ENCODE results near the gene MED15.

MED15 gene

DNA sequence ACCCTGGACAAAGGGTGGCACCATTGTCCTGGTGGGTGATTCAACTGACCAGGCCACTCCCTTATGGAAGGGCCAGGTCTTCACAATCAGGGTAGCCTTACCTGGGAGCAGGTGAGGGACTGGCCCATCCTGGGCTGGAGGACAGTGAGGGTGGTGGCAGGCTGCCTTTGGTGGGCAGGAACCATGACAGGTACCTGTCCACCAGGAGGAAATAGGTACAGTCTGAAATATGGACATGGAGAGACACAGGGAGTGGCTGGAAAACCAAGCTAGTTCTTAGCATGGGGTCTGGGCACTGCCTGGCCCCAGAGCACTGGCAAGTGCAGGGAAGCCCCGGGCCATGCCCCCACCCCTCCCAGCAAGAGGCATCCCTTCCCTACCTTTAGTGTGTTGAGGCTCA is 113.8 kb downstream of the MED15 start:
- Histone ChIP-seq H3K9me3 (replicated peaks; ENCODE audit: low read length) (no peaks in the 10 kb centered on the region), H3K9ac (ENCODE audit: low read depth, low read length) (no peak overlapping the region), H3K27me3 (ENCODE audit: control insufficient read depth, insufficient read depth, low read length) (peaks cover 33% of the 10 kb centered on the region), H3K4me2 (ENCODE audit: low read length) (no peak overlapping the region), H3K36me3 (ENCODE audit: insufficient read depth, low read length) (no peaks in the 10 kb centered on the region), H3K4me1 (ENCODE audit: control insufficient read depth, insufficient read depth, low read length) (no peaks in the 10 kb centered on the region), H3K4me3 (ENCODE audit: low read length) (no peak overlapping the region)

DNA sequence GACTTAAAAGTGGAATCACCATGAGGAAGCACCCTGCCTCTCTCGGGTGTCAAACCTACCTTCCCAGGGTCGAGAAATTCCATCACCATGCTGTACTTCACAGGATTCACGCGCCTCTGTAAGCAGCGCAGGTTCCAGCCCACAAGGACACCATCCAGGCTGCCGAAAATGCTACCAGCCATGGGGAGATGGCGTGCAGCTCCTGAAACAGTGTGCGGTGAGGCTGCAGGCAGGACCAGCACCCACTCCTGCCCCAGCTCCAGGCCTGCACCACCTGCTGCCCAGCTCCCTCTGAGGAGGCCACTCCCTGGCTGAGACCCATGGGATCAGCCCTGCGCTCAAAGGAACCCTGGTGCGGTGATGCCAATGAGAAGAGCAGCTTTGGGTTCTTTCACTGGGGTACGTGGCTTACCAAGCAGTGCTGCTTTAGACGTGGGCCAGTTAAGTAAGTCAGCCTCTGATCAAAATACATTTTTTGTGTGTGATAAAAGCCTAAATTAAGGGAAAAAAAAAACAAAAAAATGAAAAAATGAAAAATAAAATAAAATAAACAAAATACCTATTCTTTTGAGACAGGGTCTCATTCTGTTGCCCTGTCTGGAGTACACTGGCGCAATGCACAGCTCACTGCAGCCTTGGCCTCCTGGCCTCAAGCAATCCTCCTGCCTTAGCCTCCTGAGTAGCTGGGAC is 115.4 kb downstream of the MED15 start:
- no peaks in the 10 kb centered on the region for H3K9me3 ChIP-seq (replicated peaks; ENCODE audit: low read length)
- H3K36me3 ChIP-seq (ENCODE audit: insufficient read depth, low read length), result no peaks in the 10 kb centered on the region
- no peak overlapping the region for H3K4me3 ChIP-seq (ENCODE audit: low read length)
- no peak overlapping the region for H3K9ac ChIP-seq (ENCODE audit: low read depth, low read length)
- H3K27me3 ChIP-seq (ENCODE audit: control insufficient read depth, insufficient read depth, low read length), result peaks cover 40% of the 10 kb centered on the region
- H3K4me2 ChIP-seq (ENCODE audit: low read length), result no peak overlapping the region
- H3K4me1 ChIP-seq (ENCODE audit: control insufficient read depth, insufficient read depth, low read length), result no peaks in the 10 kb centered on the region

DNA sequence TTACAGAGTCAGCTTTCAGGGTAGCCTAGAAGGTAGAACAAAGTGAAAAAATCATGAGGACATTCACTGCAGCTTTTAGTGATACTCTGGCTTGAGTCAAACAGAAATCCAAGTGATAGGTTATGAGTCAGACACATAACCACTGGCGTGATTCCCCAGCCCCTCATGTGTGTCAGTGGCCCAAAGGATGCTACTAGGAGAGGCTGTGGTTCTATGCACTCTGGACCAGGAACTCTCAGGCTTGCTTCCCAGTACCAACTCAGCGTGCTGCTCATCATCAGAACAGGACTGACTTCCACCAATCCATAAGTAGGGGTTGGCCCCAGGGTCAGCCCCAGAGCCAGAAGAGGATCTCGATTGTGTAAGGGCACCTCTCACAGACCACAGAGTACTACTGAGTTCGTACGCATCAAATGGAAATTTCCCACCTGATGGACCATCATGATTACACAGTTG is 116.8 kb downstream of the MED15 start:
- no peak overlapping the region for H3K9ac ChIP-seq (ENCODE audit: low read depth, low read length)
- H3K4me3 ChIP-seq (ENCODE audit: low read length), result no peak overlapping the region
- no peaks in the 10 kb centered on the region for H3K9me3 ChIP-seq (replicated peaks; ENCODE audit: low read length)

DNA sequence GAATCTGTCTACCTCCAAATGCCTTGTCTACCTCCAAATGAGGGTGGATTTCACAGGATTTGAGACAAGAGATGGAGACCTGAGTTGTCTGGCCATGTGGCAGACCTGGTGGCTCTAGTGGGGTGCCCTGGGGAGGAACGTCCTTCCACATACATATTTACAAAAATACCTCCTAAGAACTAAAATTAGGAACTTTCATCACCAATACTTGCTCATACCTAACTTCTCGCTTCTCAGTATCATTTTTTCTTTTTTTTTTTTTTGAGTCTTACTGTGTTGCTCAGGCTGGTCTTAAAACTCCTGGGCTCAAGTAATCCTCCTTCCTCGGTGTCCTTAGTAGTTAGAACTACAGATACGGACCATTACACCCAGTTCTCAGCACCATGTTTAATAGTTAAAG is 117.9 kb downstream of the MED15 start:
- no peak overlapping the region for H3K9ac ChIP-seq (ENCODE audit: low read depth, low read length)
- H3K4me1 ChIP-seq (ENCODE audit: control insufficient read depth, insufficient read depth, low read length), result no peaks in the 10 kb centered on the region
- peaks cover 56% of the 10 kb centered on the region for H3K27me3 ChIP-seq (ENCODE audit: control insufficient read depth, insufficient read depth, low read length)
- no peak overlapping the region for H3K4me3 ChIP-seq (ENCODE audit: low read length)
- H3K9me3 ChIP-seq (replicated peaks; ENCODE audit: low read length), result no peaks in the 10 kb centered on the region
- no peaks in the 10 kb centered on the region for H3K36me3 ChIP-seq (ENCODE audit: insufficient read depth, low read length)
- no peak overlapping the region for H3K4me2 ChIP-seq (ENCODE audit: low read length)

More for the DNA sequence above, 116.8 kb downstream of the MED15 start:
- H3K27me3 ChIP-seq (ENCODE audit: control insufficient read depth, insufficient read depth, low read length), result peaks cover 49% of the 10 kb centered on the region
- H3K36me3 ChIP-seq (ENCODE audit: insufficient read depth, low read length), result no peaks in the 10 kb centered on the region
- H3K4me1 ChIP-seq (ENCODE audit: control insufficient read depth, insufficient read depth, low read length), result no peaks in the 10 kb centered on the region
- no peak overlapping the region for H3K4me2 ChIP-seq (ENCODE audit: low read length)

DNA sequence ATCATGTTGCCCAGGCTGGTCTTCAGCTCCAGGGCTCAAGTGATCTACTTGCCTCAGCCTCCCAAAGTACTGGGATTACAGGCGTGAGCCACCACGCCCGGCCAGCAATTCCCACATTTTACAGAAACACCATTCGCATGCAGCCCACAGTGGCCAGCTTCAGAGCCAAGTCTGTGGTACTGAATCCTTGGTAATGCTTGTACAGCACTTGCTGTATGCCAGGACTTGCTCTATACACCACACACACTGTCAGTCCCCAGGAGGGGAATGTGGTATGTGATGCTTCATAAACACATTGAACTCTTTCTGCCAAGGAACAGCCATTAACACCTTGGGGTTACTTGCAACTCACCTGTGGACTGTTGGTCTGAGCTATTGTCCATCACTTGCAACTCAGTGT is 119.4 kb downstream of the MED15 start:
- H3K9me3 ChIP-seq (replicated peaks; ENCODE audit: low read length), result no peaks in the 10 kb centered on the region
- no peaks in the 10 kb centered on the region for H3K36me3 ChIP-seq (ENCODE audit: insufficient read depth, low read length)
- H3K9ac ChIP-seq (ENCODE audit: low read depth, low read length), result no peak overlapping the region

DNA sequence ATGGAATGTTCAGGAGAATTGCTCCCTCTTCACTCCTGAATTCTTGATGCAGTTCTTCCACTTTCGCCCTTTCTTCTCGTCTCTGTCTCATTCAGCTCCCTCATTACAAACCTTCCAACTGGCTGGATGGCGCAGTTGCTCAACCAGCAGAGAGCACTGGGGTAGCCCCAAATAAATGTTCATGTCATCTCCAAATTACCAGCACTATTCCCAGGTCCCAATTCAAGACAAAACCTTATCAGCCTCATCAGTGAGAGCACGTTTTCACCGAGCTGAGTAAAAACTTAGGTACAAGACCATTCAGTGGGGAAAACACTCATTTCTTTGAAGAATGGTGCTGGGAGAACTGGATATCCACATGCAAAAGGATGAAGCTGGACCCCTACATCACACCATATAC is 120.0 kb downstream of the MED15 start:
- Histone ChIP-seq H3K36me3 (ENCODE audit: insufficient read depth, low read length) (no peaks in the 10 kb centered on the region), H3K4me3 (ENCODE audit: low read length) (no peak overlapping the region), H3K27me3 (ENCODE audit: control insufficient read depth, insufficient read depth, low read length) (peaks cover 59% of the 10 kb centered on the region), H3K9me3 (replicated peaks; ENCODE audit: low read length) (no peaks in the 10 kb centered on the region), H3K9ac (ENCODE audit: low read depth, low read length) (no peak overlapping the region), H3K4me1 (ENCODE audit: control insufficient read depth, insufficient read depth, low read length) (no peaks in the 10 kb centered on the region), H3K4me2 (ENCODE audit: low read length) (no peak overlapping the region)

More for the DNA sequence above, 119.4 kb downstream of the MED15 start:
- Histone ChIP-seq H3K4me3 (ENCODE audit: low read length) (no peak overlapping the region), H3K27me3 (ENCODE audit: control insufficient read depth, insufficient read depth, low read length) (peaks cover 57% of the 10 kb centered on the region), H3K4me2 (ENCODE audit: low read length) (no peak overlapping the region), H3K4me1 (ENCODE audit: control insufficient read depth, insufficient read depth, low read length) (no peaks in the 10 kb centered on the region)

DNA sequence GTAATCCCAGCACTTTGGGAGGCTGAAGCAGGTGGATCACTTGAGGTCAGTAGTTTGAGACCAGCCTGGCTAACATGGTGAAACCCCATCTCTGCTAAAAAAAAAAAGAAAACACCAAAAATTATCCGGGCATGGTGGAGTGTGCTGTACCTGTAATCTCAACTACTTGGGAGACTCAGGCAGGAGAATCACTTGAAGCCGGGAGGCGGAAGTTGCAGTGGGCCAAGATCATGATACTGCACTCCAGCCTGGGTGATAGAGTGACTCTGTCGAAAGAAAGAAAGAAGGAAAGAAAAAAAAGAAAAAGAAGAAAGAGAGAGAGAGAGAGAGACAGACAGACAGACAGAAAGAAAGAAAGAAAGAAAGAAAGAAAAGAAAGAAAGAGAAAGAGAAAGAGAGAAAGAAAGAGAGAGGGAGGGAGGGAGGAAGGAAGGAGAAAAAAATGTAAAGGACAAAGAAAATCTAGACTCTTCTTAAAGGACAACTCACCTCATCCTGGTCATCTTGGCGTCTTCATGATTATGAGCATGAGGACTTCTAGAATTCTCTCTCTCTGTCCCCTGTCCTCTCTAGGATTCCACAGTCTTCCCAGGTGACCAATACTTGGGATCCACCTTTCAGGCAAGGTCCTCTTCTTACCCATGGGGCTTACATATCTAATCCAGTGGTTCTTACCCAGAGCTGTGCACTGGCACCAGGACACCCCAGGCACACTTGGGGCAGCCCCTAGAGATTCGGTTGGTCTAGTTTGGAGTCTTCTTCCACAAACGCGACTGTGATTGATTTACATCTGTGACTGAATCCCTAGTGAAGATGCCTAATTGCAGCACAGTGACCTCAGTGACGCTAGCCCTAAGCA is 120.9 kb downstream of the MED15 start:
- Histone ChIP-seq H3K4me1 (ENCODE audit: control insufficient read depth, insufficient read depth, low read length) (no peaks in the 10 kb centered on the region), H3K27me3 (ENCODE audit: control insufficient read depth, insufficient read depth, low read length) (peaks cover 58% of the 10 kb centered on the region), H3K9ac (ENCODE audit: low read depth, low read length) (no peak overlapping the region), H3K9me3 (replicated peaks; ENCODE audit: low read length) (no peaks in the 10 kb centered on the region), H3K36me3 (ENCODE audit: insufficient read depth, low read length) (no peaks in the 10 kb centered on the region), H3K4me3 (ENCODE audit: low read length) (no peak overlapping the region), H3K4me2 (ENCODE audit: low read length) (no peak overlapping the region)

DNA sequence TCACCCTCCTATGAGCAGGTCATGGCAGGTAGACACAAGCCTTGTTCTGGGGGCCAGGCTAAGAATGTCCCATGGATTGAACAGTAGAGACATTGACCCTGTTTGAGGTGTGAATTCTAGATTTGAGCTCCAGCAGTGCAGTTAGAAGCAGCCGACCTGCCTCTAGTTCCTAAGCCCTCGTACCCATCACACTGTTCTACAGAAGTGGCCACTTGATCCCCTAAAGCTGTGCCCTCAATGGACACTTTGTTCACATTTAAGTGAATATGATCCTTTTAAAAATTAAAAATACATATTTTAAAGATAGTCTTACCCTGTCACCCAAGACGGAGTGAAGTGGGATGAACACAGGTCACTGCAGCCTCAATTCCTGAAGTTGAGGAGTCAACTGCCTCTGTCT is 122.0 kb downstream of the MED15 start:
- Histone ChIP-seq H3K27me3 (ENCODE audit: control insufficient read depth, insufficient read depth, low read length) (peaks cover 53% of the 10 kb centered on the region), H3K36me3 (ENCODE audit: insufficient read depth, low read length) (no peaks in the 10 kb centered on the region), H3K4me2 (ENCODE audit: low read length) (no peak overlapping the region), H3K4me3 (ENCODE audit: low read length) (no peak overlapping the region), H3K9ac (ENCODE audit: low read depth, low read length) (no peak overlapping the region), H3K4me1 (ENCODE audit: control insufficient read depth, insufficient read depth, low read length) (no peaks in the 10 kb centered on the region), H3K9me3 (replicated peaks; ENCODE audit: low read length) (no peaks in the 10 kb centered on the region)

DNA sequence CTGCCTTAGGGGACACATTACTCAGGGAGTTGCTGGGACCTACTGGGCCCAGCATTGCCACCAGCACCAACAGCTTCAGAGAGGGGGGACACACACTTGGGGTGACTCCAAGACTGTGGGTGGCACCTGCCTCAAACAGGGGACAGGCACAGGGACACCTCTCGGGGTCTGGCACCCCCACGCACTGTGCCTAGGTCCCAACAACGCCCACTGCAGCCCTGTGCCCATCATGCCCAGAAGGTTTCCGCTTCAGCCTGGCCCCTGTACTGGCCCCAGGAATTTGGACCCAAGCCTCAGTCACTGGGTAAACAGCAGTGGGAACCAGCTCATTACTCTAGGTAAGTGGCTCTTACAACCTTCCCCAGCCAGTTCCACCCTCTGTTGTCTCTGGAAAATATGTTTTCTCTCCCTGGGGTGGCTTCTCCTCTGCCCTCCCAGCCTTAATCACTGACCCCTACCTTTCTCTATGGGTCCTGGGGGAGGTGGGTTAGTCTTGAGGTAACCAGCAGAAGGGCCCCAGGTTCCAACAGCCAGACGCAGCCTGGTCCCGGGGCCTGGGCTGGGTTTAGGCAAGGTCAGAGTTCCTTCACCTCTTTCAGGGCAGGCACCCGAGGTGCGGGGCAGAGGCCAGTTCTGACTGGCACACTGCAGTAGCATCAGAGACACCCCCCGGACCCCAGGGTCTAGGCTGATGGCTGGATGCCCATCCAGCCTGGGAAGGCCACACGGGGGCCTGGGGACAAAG is 123.6 kb downstream of the MED15 start:
- Histone ChIP-seq H3K4me1 (ENCODE audit: control insufficient read depth, insufficient read depth, low read length) (no peaks in the 10 kb centered on the region), H3K4me3 (ENCODE audit: low read length) (no peak overlapping the region), H3K4me2 (ENCODE audit: low read length) (no peak overlapping the region), H3K9ac (ENCODE audit: low read depth, low read length) (no peak overlapping the region), H3K27me3 (ENCODE audit: control insufficient read depth, insufficient read depth, low read length) (peaks cover 60% of the 10 kb centered on the region), H3K36me3 (ENCODE audit: insufficient read depth, low read length) (no peaks in the 10 kb centered on the region), H3K9me3 (replicated peaks; ENCODE audit: low read length) (no peaks in the 10 kb centered on the region)

DNA sequence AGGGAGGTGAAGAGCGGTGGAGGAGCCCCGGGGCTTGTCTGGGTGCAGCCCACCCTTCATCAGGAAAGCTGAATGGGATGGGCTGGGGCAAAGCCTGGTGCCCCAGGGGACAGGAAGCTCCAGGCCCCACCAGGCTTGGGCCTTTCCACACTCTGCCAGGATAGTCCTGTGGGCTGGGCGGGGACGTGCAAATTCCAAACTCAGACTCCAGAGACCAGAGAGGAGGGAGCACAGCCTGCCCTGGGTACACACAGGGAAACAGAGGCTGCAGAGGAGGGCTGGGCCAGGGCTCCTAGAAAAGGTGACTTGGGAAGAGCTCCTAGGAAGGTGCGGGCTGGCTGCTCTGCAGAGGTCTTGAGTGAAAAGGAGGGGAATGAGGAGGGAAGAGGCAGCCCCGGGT is 124.7 kb downstream of the MED15 start:
- Histone ChIP-seq H3K9me3 (replicated peaks; ENCODE audit: low read length) (no peaks in the 10 kb centered on the region), H3K4me1 (ENCODE audit: control insufficient read depth, insufficient read depth, low read length) (no peaks in the 10 kb centered on the region), H3K36me3 (ENCODE audit: insufficient read depth, low read length) (no peaks in the 10 kb centered on the region), H3K9ac (ENCODE audit: low read depth, low read length) (no peak overlapping the region), H3K27me3 (ENCODE audit: control insufficient read depth, insufficient read depth, low read length) (peaks cover 60% of the 10 kb centered on the region), H3K4me2 (ENCODE audit: low read length) (no peak overlapping the region), H3K4me3 (ENCODE audit: low read length) (no peak overlapping the region)

DNA sequence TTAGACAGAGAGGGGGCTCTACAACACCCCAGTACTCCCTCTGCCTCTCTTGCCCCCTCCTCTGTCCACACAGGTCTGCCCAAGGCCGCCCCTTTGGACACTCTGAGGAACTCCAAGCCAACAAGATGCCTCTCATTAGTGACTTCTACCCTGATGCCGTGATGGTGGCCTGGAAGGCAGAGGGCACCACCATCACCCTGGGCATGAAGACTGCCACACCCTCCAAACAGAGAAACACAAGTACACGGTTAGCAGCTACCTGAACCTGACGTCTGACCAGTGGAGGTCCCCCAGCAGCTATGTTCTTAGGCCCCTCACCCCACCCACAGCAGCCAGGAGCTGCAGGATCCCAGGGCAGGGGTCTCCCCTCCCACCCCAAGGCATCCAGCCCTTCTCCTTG is 125.1 kb downstream of the MED15 start:
- no peaks in the 10 kb centered on the region for H3K4me1 ChIP-seq (ENCODE audit: control insufficient read depth, insufficient read depth, low read length)
- no peak overlapping the region for H3K4me2 ChIP-seq (ENCODE audit: low read length)
- no peak overlapping the region for H3K4me3 ChIP-seq (ENCODE audit: low read length)
- H3K9me3 ChIP-seq (replicated peaks; ENCODE audit: low read length), result no peaks in the 10 kb centered on the region
- H3K27me3 ChIP-seq (ENCODE audit: control insufficient read depth, insufficient read depth, low read length), result peaks cover 59% of the 10 kb centered on the region
- H3K9ac ChIP-seq (ENCODE audit: low read depth, low read length), result no peak overlapping the region
- H3K36me3 ChIP-seq (ENCODE audit: insufficient read depth, low read length), result no peaks in the 10 kb centered on the region
